ENCODE results near the gene MED23.

The MED23 gene

GRCh38 chr6:131597446-131597845 is 30.6 kb downstream of the MED23 start:
- in situ Hi-C loops (cut with HindIII; ENCODE audit: low pct_ligation_motif_present, low sequenced_read_pairs): no loop called here
- DNase-seq: no peak

GRCh38 chr6:131594074-131594473 is 34.0 kb downstream of the MED23 start:
- in situ Hi-C loops (cut with HindIII; ENCODE audit: low pct_ligation_motif_present, low sequenced_read_pairs): no loop called here

More at GRCh38 chr6:131597446-131597845, 30.6 kb downstream of the MED23 start:
- Histone ChIP-seq H3K27ac (no peak overlapping the region), H3K27me3 (replicated peaks) (no peaks in the 10 kb centered on the region), H3K36me3 (replicated peaks) (peaks cover 59% of the 10 kb centered on the region), H3K4me3 (ENCODE audit: low read depth, low read length) (no peak overlapping the region)
- peak; percentile 31 for TF ChIP-seq CTCF (IDR thresholded peaks at IDR 0.05; ENCODE audit: low read depth, low read length, missing control alignments)

GRCh38 chr6:131592935-131593334 is 35.1 kb downstream of the MED23 start:
- in situ Hi-C loops (cut with HindIII; ENCODE audit: low pct_ligation_motif_present, low sequenced_read_pairs): no loop called here
- H3K4me3 ChIP-seq (ENCODE audit: low read depth, low read length): no peak overlapping the region
- DNase-seq: no peak
- peaks cover 72% of the 10 kb centered on the region for H3K36me3 ChIP-seq (replicated peaks)
- H3K27me3 ChIP-seq (replicated peaks): no peaks in the 10 kb centered on the region
- no peak overlapping the region for H3K27ac ChIP-seq
- no peak for TF ChIP-seq CTCF (IDR thresholded peaks at IDR 0.05; ENCODE audit: low read depth, low read length, missing control alignments)

More at GRCh38 chr6:131594074-131594473, 34.0 kb downstream of the MED23 start:
- Histone ChIP-seq H3K4me3 (ENCODE audit: low read depth, low read length) (no peak overlapping the region), H3K36me3 (replicated peaks) (peaks cover 72% of the 10 kb centered on the region), H3K27ac (no peak overlapping the region), H3K27me3 (replicated peaks) (no peaks in the 10 kb centered on the region)
- TF ChIP-seq CTCF (IDR thresholded peaks at IDR 0.05; ENCODE audit: low read depth, low read length, missing control alignments): no peak
- DNase-seq: no peak

- H3K27ac ChIP-seq: no peak overlapping the region
- H3K27me3 ChIP-seq (replicated peaks): no peaks in the 10 kb centered on the region
- TF ChIP-seq CTCF (IDR thresholded peaks at IDR 0.05; ENCODE audit: low read depth, low read length, missing control alignments): no peak
- H3K36me3 ChIP-seq (replicated peaks): peaks cover 67% of the 10 kb centered on the region
- no peak overlapping the region for H3K4me3 ChIP-seq (ENCODE audit: low read depth, low read length)
- in situ Hi-C loops (cut with HindIII; ENCODE audit: low pct_ligation_motif_present, low sequenced_read_pairs): no loop called here
- no peak for DNase-seq
Observed at GRCh38 chr6:131588643-131589042, 39.4 kb downstream of the MED23 start.

GRCh38 chr6:131587909-131588308 is 40.1 kb downstream of the MED23 start:
- no peak for TF ChIP-seq CTCF (IDR thresholded peaks at IDR 0.05; ENCODE audit: low read depth, low read length, missing control alignments)
- H3K27me3 ChIP-seq (replicated peaks): no peaks in the 10 kb centered on the region
- H3K4me3 ChIP-seq (ENCODE audit: low read depth, low read length): no peak overlapping the region
- H3K27ac ChIP-seq: no peak overlapping the region
- peaks cover 72% of the 10 kb centered on the region for H3K36me3 ChIP-seq (replicated peaks)
- no peak for DNase-seq
- in situ Hi-C loops (cut with HindIII; ENCODE audit: low pct_ligation_motif_present, low sequenced_read_pairs): no loop called here

- DNase-seq: no peak
- Histone ChIP-seq H3K36me3 (replicated peaks) (peaks cover 61% of the 10 kb centered on the region), H3K27ac (no peak overlapping the region), H3K27me3 (replicated peaks) (no peaks in the 10 kb centered on the region), H3K4me3 (ENCODE audit: low read depth, low read length) (no peak overlapping the region)
- in situ Hi-C loops (cut with HindIII; ENCODE audit: low pct_ligation_motif_present, low sequenced_read_pairs): no loop called here
- no peak for TF ChIP-seq CTCF (IDR thresholded peaks at IDR 0.05; ENCODE audit: low read depth, low read length, missing control alignments)
Observed at GRCh38 chr6:131586543-131586942, 41.5 kb downstream of the MED23 start.
